NCI-H345 treated with DMSO at 0.1 percent for 48 hours (cell line): ENCODE data around the gene CD6.

Source experiments
- DNase-seq: peaks from one replicate; lab custom pipeline; 2025; ENCODE audit not compliant: unreplicated experiment; lab: John Stamatoyannopoulos, UW

Gene CD6

DNA sequence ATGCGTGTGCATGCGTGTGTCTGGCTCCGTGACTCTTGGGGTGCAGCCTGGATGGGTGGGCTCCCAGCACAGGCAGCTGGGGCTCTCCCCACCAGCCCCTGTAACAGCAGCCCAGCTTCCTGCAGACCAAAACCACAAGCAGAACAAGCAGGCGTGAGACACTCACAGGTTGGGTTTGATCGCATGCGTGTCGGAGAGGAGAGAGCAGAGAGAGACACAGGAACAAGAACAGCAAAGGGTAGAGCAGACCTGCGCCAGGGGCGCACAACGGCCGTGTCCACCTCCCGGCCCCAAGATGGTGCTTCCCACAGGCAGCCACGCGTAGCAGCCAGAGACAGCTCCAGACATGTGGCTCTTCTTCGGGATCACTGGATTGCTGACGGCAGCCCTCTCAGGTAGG lies at the start of gene CD6:
Gene CD6, plus strand, starts transcription at position 161 of the 400 bp plus-strand sequence. Its CDS starts 186 bp downstream, at position 347.
- no peak for DNase-seq

GRCh38 chr11:60921777-60922335 lies 49.6 kb upstream of the CD6 start:
- DNase-seq, result no peak

GRCh38 chr11:60922906-60923305 lies 48.6 kb upstream of the CD6 start:
- no peak for DNase-seq

DNA sequence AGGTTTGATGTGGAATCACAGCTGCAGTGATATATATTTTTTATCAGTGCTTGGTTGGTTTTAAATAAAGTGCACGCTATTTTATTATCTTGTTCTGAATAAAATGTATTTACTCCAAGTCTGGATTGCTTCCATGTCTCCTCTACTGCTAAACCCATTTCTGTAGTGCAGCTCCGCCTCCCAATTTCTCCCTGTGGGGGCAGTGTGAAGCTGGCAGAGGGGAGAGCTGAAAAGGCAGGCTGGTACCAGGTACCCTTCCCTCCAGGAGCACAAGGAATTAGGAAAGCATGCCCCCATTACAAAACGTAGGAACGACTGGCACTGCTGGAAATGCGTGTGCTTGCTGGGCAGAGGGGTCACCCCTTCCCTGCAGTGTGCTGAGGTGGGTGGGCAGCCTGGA lies 48.2 kb upstream of the CD6 start:
- DNase-seq, result no peak

DNA sequence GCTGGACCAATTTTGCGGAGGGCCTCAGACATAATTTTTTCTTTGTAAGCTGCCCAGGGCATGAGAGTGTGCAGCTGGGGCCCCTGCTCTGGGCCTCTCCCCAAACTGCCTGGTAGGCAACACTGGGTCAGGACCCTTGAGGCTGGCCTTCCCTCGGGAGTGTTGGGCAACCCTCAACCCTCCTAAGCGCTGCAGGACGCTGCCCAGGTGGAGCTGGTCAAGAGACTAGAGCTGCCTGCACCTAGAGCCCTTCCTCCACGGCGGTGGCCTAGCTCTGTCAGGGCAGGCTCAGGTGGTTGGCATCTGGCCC lies 47.7 kb upstream of the CD6 start:
- no peak for DNase-seq

GRCh38 chr11:60924110-60924905 lies 47.2 kb upstream of the CD6 start, which contains the start of gene TMEM132A:
Gene TMEM132A (plus strand): TSS chr11:60924460. CDS start chr11:60924634, 174 bp downstream.
- DNase-seq, result peak; percentile 19

DNA sequence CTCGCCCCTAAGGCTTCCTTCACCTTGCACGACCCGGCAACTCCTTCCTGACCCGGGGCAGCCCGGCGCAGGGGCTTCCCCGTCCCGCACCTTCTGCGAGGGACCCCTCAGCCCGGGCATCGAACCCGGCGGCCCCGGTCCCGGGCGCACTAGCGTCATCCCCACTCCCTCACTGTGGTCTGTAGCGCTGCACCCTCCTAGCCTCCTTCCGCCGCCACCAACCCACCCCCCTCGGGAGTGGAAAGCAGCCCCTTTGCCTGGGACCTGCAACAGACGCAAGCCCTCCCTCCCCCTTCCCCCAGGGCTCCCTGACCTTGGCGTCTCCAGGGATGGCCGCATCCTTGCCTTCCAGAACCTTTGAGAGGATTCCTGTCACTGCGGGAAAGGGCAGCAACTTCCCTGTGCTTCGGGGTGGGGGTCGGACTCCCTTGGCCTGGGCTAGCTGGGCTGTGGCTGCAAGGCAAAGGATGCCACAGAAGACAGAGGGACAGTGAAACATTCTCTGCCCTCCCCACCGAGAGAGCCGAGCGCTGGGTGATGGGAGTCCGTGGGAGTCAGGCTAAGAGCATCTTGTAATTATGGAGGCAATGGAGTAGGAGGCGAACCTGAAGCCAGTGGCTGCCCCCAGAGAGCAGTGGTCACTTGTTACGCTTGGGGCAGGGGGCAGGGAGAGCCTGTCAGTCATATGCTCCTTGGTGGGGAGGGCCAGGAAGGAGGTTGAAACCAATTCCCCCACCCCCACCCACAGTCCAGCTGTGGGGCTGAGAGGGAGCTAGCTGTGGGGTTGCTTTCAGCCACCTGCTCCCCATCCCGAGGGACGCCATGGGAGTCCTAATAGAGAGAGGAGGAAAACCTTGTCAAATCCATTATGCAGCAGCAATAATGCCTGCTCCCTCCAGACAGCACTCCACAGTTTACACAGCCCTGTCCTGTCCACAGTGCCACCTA lies 46.3 kb upstream of the CD6 start:
- peak; percentile 9 for DNase-seq

DNA sequence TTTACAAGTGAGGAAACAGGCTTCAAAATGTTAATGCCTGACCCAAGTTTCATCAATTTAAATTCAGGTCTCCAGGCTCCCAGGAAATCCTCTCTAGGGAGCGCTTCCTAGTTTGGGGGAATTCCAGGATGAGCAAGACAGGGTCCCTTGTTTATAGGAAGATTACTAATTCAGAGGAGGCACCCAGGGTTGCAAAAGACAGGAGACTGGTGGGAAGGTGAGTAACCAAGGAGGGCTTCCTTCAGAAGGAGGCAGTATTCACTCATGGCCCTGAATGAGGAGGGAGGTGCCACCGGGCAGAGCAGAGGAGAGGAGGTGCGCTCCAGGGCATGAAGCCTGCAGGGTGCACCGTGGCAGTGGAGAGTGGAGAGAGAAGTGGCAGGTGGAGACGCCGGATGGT lies 45.6 kb upstream of the CD6 start:
- DNase-seq, result no peak

GRCh38 chr11:60926500-60926899 lies 45.0 kb upstream of the CD6 start:
- DNase-seq, result no peak

- no peak for DNase-seq
These were observed 44.4 kb upstream of the CD6 start for GRCh38 chr11:60927061-60927592.

GRCh38 chr11:60927600-60927999 lies 43.9 kb upstream of the CD6 start:
- DNase-seq, result no peak

DNA sequence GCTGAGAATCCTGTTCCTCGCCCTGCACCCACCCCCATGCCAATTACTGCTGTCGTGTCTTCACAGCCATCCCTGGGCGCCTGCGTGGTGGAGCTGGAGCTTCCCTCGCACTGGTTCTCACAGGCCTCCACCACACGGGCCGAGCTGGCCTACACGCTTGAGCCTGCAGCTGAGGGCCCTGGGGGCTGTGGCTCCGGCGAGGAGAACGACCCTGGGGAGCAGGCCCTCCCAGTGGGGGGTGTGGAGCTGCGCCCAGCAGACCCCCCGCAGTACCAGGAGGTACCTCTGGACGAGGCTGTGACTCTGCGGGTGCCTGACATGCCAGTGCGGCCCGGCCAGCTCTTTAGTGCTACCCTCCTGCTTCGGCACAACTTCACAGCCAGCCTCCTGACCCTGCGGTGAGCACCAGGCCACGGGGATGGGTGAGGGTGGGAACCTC lies 42.9 kb upstream of the CD6 start:
- no peak for DNase-seq

DNA sequence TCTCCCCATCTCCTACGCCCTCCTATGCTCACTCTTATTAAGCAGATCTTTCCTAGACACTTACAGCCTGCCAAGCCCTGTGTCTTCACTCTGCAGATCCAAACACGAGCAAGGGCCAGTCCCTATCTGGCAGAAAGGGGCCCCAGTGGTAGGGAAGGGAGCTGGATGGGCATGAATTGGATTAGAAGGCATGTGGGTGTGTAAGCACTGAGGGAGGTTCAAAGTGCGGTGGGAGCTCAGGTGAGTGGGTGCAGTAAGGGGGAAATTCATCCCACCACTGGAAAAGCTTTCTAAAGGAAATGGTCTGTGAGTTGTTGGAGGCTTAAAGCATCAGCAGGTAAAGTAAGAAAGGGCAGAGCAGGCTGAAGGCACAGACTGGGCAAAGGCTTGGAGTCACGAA lies 41.7 kb upstream of the CD6 start:
- DNase-seq, result no peak

DNA sequence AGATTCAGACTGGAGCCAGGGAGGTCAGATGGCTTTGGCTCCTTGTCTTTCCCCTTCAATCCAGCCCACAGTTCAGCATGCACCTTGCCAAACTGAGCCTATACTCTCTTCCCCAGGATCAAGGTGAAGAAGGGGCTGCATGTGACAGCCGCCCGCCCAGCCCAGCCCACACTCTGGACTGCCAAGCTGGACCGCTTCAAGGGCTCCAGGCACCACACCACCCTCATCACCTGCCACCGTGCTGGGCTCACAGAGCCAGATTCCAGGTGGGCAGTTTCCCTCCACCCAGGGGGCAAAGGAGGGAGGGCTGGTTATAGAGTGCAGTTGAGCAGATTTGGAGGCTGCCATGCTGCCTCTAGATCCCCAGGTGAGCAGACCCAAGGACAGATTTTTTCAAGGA lies 41.1 kb upstream of the CD6 start:
- DNase-seq, result no peak

DNA sequence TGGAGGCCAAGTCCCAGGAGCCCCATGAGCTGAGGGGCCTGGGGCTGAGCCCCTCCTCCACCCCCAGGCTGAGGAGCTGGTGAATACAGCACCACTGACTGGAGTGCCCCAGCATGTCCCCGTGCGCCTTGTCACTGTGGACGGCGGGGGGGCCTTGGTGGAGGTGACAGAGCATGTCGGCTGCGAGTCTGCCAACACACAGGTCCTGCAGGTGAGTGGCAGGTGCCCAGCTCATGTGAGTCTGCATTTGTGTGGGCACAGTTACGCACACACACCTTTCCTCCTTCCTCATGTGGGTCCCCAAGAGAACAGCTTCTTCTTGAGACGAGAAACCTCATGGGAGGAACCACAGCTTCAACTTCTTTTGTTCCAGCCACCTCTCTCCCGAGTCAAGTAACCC lies 39.6 kb upstream of the CD6 start:
- no peak for DNase-seq

DNA sequence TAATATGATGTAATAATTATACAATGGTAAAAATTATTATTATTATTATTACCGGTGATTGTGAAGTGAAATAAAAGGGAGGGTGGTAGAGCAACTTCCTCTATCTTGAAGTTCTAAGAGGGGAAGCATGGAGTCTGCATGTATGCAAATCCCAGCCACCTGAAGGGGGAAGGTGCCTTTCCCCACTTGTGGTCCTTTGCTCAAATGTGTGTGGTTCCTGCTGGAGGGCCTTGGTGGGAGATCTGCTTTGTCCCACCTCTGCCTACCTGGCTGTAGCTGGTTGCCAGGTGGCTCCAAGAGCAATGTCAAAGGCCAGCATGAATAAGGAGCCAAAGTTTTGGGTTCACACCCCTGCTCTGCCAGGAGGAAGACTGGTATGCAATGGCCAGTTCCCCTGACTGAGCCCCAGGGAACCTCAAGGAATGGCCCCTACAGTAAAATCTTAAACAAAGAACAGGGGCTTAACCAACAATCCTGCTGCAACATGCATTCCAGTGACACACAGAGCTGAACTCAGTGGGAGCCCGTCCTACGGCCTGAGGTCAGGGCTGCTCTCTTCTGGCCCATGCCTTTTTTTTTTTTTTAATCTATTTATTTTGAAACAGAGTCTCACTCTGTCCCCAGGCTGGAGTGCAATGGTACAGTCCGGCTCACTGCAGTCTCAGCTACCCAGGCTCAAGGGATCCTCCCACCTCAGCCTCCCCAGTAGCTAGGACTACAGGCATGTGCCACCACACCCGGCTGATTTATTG lies 38.7 kb upstream of the CD6 start:
- DNase-seq, result no peak

DNA sequence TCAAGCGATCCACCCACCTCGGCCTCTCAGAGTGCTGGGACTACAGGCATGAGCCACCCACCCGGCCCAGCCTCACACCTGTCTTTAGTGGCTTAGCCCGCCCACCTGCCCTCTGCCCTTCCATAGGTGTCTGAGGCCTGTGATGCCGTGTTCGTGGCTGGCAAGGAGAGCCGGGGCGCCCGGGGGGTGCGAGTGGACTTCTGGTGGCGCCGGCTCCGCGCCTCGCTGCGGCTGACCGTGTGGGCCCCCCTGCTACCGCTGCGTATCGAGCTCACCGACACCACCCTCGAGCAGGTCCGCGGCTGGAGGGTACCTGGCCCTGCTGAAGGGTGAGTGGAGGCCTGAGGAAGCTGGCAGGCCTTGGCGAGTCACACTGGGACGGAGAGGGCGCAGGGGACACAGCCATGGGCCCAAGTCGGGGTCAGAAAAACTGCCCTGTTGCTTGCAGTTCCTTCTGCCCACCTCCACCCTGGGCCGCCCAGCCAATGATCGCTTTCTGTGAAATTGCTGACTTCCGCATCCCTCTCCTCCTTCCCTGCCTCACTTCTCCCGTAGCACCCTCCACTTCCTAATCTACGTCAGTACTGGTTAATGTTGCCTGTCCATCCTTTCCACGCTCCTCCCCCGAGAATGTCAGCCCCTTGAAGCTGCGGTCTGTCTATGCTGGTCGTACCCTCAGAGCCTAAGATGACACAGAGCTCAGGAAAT lies 37.9 kb upstream of the CD6 start:
- no peak for DNase-seq

DNA sequence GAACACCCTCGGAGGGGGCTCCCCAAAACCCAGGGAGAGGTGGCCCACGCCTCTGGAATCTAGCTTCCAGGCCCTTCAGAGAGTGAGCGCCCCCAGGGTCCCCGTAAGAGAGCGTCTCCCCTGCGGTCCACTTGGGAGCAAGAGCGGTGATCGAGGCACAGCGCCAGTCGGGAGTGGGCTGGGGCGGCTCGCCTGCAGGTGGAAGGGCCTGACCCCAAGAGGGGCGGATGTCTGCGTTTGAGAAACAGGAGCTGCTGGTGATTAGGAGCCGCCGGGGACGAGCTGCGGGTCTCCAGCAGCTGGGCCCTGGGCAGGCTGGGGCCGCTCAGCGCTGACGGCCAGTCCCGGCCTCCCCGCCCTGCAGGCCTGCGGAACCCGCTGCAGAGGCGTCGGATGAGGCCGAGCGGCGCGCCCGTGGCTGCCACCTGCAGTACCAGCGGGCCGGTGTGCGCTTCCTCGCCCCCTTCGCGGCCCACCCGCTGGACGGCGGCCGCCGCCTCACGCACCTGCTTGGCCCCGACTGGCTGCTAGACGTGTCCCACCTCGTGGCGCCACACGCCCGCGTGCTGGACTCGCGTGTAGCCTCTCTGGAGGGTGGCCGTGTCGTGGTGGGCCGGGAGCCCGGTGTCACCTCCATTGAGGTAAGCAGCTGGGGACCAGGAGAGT lies 37.2 kb upstream of the CD6 start:
- DNase-seq, result no peak

DNA sequence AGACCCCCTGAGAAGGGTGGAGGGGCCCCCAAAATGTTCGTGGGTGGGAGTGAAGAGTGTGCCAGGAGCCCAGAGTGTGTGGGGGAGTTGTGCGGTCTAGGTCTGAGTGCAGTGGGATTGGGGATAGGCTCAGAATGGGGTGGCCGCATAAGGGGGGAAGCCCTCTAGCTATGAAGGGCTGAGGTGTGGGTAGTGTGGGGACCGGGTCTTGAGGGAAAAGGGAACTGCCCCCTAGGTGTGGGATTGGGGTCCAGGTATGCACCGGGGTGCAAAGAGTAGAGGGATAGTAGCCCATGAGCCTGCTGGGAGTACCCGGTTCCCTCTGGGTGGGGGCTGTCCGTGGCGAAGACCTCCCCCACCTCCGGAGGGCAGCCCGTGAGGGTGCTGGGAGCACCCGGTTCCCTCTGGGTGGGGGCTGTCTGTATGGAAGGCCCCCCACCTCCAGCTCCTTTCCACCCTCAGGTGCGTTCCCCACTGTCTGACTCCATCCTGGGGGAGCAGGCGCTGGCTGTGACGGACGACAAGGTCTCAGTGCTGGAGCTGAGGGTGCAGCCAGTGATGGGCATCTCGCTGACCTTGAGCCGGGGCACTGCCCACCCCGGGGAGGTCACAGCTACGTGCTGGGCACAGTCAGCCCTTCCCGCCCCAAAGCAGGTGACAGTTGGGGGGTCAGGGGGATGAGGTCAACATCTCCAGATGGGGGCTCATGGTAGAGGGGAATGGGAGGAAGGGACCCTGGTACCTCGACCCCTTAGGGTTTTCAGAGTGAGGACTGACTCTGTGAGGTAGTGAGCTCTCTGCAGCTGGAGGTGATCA lies 36.5 kb upstream of the CD6 start:
- no peak for DNase-seq
